ENCODE measurements around the gene CRIM1. TPM values are rescaled to one million over a fixed set of nuclear protein-coding genes. Genes with fewer than 3 reads are reported as not detected.

CRIM1 gene
- total and polyA plus RNA-seq, 2 experiments from 2014 or later = 76.4 to 485 TPM

DNA sequence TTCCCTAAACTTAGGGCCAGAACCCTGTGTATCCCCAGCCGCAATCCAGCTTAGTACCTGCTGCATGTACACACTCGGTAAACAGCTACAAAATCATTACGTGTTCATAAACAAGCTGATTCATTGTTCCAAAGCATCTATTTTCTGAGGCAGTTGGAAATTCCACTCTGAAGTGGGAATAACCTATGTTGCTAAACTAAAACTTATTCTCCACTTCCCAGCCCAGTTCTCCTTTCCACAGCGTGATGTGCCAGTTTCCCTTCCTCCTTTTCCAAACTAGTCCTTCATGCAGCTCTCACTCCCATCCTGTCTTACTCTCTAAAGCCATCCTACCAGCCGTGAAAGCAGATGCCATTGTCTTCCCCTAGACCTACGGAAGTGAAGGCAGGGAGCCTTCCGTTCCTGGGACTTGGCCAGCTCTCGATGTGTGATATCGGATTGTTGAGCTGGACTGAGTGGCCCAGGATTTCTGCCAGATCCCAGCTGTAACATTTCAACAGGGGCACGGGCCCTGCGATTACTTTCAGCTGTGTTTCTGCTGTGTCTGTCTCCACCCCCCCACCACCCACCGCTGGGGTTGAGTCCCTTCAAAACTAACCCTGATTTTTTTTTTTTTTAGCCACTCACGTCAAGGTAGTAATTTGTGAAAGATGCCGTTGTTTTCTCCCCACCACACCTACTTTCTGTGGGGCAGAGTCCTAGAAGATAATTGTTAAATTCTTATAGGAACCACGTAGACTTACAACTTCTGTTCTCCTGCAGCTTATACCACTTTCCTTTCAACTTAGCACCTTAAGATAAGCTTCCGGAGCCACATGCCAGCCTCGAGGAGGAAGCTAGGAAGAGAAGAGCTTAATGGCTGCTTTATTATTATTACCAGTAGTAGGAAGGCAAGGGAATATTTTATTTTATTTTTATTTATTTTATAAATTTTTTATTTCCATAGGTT is 100.9 kb downstream of the CRIM1 start:
- Histone ChIP-seq H3K9me3 (ENCODE audit: low read depth) (no peaks in the 10 kb centered on the region), H3K27me3 (replicated peaks; ENCODE audit: insufficient read depth) (no peaks in the 10 kb centered on the region), H3K4me2 (ENCODE audit: unreplicated experiment) (peak overlapping the region; percentile 22), H3K36me3 (ENCODE audit: low read depth) (peaks cover 52% of the 10 kb centered on the region), H4K20me1 (ENCODE audit: insufficient read depth) (no peaks in the 10 kb centered on the region), H3K9me2 (ENCODE audit: insufficient read depth) (no peaks in the 10 kb centered on the region), H3K79me2 (ENCODE audit: insufficient read depth) (peaks cover 93% of the 10 kb centered on the region), H3K4me3 (no peak overlapping the region), H3K9ac (no peak overlapping the region), H3K4me1 (ENCODE audit: insufficient read depth) (peaks cover 75% of the 10 kb centered on the region), H2AFZ (no peak overlapping the region), H3K27ac (peak overlapping the region; percentile 43), H3F3A (ENCODE audit: insufficient read depth) (peaks cover 95% of the 10 kb centered on the region)
- WGBS, 2 experiments (ENCODE audit: low coverage in 1 of 2, low lambda C conversion rate in 2 of 2, missing lambda C conversion rate in 2 of 2) = 52 to 53% methylated on average over 17 of the region's 17 CpGs
- peak; percentile 59 for DNase-seq
- in situ Hi-C loops (cut with MboI) = no loop called here
- TF ChIP-seq EZH2 (IDR thresholded peaks at IDR 0.05; ENCODE audit: insufficient read depth, poor library complexity, severe bottlenecking) = no peak
- no peak for TF ChIP-seq EZH2phosphoT487 (IDR thresholded peaks at IDR 0.05; ENCODE audit: insufficient read depth, low read depth)

DNA sequence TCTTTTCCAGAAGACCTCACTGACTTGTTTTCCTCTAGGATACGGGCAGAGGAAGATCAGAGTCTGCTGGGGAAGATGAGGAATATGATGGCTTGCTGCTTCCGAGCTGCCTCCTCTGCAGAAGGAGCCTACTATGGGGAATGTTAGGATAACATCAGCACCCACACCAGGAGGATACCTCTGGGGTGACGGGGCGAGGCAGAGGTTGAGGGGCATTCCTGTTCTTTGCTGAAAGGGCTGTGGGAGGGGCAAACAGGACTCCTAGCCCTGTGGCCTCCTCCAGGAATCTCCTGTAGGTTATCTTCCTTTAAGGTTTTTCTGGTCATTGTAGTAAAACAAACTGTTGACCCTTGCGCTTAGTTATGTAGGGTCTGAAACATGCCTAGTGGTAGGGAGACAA is 102.5 kb downstream of the CRIM1 start:
- WGBS, 2 experiments (ENCODE audit: low coverage in 1 of 2, low lambda C conversion rate in 2 of 2, missing lambda C conversion rate in 2 of 2) = 96 to 98% methylated on average over 5 of the region's 5 CpGs
- Histone ChIP-seq H3K9me3 (ENCODE audit: low read depth) (no peaks in the 10 kb centered on the region), H4K20me1 (ENCODE audit: insufficient read depth) (no peaks in the 10 kb centered on the region), H2AFZ (no peak overlapping the region), H3K4me3 (no peak overlapping the region), H3K36me3 (ENCODE audit: low read depth) (peaks cover 52% of the 10 kb centered on the region), H3K79me2 (ENCODE audit: insufficient read depth) (peaks cover 100% of the 10 kb centered on the region), H3K9me2 (ENCODE audit: insufficient read depth) (no peaks in the 10 kb centered on the region), H3K9ac (no peak overlapping the region), H3K4me2 (ENCODE audit: unreplicated experiment) (no peak overlapping the region), H3K27me3 (replicated peaks; ENCODE audit: insufficient read depth) (no peaks in the 10 kb centered on the region), H3F3A (ENCODE audit: insufficient read depth) (peaks cover 96% of the 10 kb centered on the region), H3K27ac (peak overlapping the region; percentile 6; the same call in 1 of the 2 replicates), H3K4me1 (ENCODE audit: insufficient read depth) (peaks cover 75% of the 10 kb centered on the region)
- TF ChIP-seq EZH2phosphoT487 (IDR thresholded peaks at IDR 0.05; ENCODE audit: insufficient read depth, low read depth) = no peak
- no peak for TF ChIP-seq EZH2 (IDR thresholded peaks at IDR 0.05; ENCODE audit: insufficient read depth, poor library complexity, severe bottlenecking)
- no peak for DNase-seq
- in situ Hi-C loops (cut with MboI) = no loop called here

DNA sequence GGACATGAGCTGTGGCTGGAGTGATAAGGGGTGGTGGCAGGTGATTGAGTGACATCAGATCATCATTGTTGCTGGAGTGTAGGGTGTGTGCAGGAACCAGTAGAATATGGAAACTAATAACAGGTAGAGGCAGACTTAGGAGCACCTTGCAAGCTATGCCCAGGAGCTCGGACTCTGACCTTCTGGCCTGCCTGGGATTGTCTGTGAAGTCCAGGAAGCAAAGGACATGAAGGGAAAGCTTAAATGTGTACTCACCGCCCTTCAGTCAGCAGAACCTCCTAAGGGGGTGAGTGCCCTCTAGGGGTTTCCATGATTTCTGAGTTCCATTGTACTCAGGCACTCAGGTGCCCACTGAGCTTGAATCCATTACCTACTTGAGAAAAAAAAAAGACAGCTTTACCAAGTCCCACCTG is 104.2 kb downstream of the CRIM1 start:
- no peak overlapping the region for H2AFZ ChIP-seq
- H3K4me3 ChIP-seq = no peak overlapping the region
- peak; percentile 47 for DNase-seq
- H3K9ac ChIP-seq = no peak overlapping the region
- H3K4me1 ChIP-seq (ENCODE audit: insufficient read depth) = peaks cover 64% of the 10 kb centered on the region
- no peak overlapping the region for H3K4me2 ChIP-seq (ENCODE audit: unreplicated experiment)
- H3K9me2 ChIP-seq (ENCODE audit: insufficient read depth) = no peaks in the 10 kb centered on the region
- peaks cover 56% of the 10 kb centered on the region for H3K36me3 ChIP-seq (ENCODE audit: low read depth)
- WGBS, 2 experiments (ENCODE audit: low coverage in 1 of 2, low lambda C conversion rate in 2 of 2, missing lambda C conversion rate in 2 of 2) = 68 to 76% methylated on average over 2 of the region's 2 CpGs
- H3K9me3 ChIP-seq (ENCODE audit: low read depth) = no peaks in the 10 kb centered on the region
- TF ChIP-seq EZH2 (IDR thresholded peaks at IDR 0.05; ENCODE audit: insufficient read depth, poor library complexity, severe bottlenecking) (no peak), EZH2phosphoT487 (IDR thresholded peaks at IDR 0.05; ENCODE audit: insufficient read depth, low read depth) (no peak)
- peaks cover 96% of the 10 kb centered on the region for H3F3A ChIP-seq (ENCODE audit: insufficient read depth)
- no peaks in the 10 kb centered on the region for H3K27me3 ChIP-seq (replicated peaks; ENCODE audit: insufficient read depth)
- H3K27ac ChIP-seq = peak overlapping the region; percentile 71
- no peaks in the 10 kb centered on the region for H4K20me1 ChIP-seq (ENCODE audit: insufficient read depth)
- peaks cover 99% of the 10 kb centered on the region for H3K79me2 ChIP-seq (ENCODE audit: insufficient read depth)
- in situ Hi-C loops (cut with MboI) = no loop called here

DNA sequence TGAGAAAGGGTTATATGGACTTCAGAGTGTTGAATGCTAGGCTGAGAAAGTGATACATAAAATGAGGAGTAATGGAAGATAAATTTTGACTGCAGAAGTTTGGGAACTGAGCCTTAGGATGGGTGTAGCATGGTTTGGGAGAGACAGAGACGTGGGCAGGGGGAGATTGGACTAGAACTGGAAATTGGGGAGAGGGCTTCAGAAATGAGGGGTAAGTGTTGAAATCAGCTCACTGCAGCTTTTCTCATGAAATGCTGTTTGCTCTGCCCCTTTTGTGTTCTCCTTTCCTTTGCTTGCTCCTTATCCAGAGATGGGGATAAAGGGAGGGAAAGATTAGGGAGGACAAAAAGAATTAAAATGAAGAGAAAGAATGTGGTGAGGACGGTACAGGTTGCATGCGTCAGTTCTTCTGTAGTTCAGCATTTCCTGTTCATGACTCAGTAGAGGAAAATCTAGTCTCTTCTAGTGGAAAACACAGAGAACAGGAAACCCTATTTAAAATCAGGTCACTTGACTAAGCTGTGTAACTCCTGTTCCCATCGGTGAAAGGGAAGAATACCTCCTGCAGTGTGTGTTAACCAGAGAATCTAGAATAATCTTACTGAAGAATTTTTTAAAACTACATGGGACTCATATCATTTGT is 105.6 kb downstream of the CRIM1 start:
- Histone ChIP-seq H4K20me1 (ENCODE audit: insufficient read depth) (no peaks in the 10 kb centered on the region), H3F3A (ENCODE audit: insufficient read depth) (peaks cover 95% of the 10 kb centered on the region), H2AFZ (no peak overlapping the region), H3K9me2 (ENCODE audit: insufficient read depth) (no peaks in the 10 kb centered on the region), H3K27ac (peak overlapping the region; percentile 71), H3K27me3 (replicated peaks; ENCODE audit: insufficient read depth) (no peaks in the 10 kb centered on the region), H3K4me1 (ENCODE audit: insufficient read depth) (peaks cover 50% of the 10 kb centered on the region), H3K9ac (peak overlapping the region; percentile 35; the same call in 1 of the 2 replicates), H3K4me3 (no peak overlapping the region), H3K79me2 (ENCODE audit: insufficient read depth) (peaks cover 99% of the 10 kb centered on the region), H3K9me3 (ENCODE audit: low read depth) (no peaks in the 10 kb centered on the region), H3K4me2 (ENCODE audit: unreplicated experiment) (peak overlapping the region; percentile 70), H3K36me3 (ENCODE audit: low read depth) (peaks cover 65% of the 10 kb centered on the region)
- no peak for TF ChIP-seq EZH2 (IDR thresholded peaks at IDR 0.05; ENCODE audit: insufficient read depth, poor library complexity, severe bottlenecking)
- no peak for TF ChIP-seq EZH2phosphoT487 (IDR thresholded peaks at IDR 0.05; ENCODE audit: insufficient read depth, low read depth)
- WGBS, 2 experiments (ENCODE audit: low coverage in 1 of 2, low lambda C conversion rate in 2 of 2, missing lambda C conversion rate in 2 of 2) = 24 to 25% methylated on average over 4 of the region's 4 CpGs
- in situ Hi-C loops (cut with MboI) = no loop called here
- DNase-seq = peak; percentile 91

Data from GM23248 (cell line).